Type B pancreatic cell (in vitro differentiated cells): ENCODE results near the gene ADISSP. TPM values are rescaled to one million over a fixed set of nuclear protein-coding genes. Genes with fewer than 3 reads are reported as not detected.

ENCODE experiments used
- DNase-seq: peaks from one replicate; pipeline ENCODE4 v3.0.0; 2021; ENCODE audit warnings: mixed read lengths; ENCODE audit not compliant: unreplicated experiment; ENCODE audit errors: extremely low spot score
- H3K27ac Mint-ChIP-seq: 2 replicates; pipeline ENCODE4 v1.8.0; 2021; ENCODE audit warnings: mild to moderate bottlenecking, mixed read lengths
- H3K27me3 Mint-ChIP-seq: 2 replicates; pipeline ENCODE4 v1.8.0; 2021; ENCODE audit warnings: mixed read lengths
- H3K36me3 Mint-ChIP-seq: 2 replicates; pipeline ENCODE4 v1.8.0; 2021; ENCODE audit warnings: mixed read lengths
- H3K4me1 Mint-ChIP-seq: one replicate; pipeline ENCODE4 v1.8.0; 2021; ENCODE audit warnings: mixed read lengths; ENCODE audit not compliant: unreplicated experiment
- H3K4me3 Mint-ChIP-seq: 2 replicates; pipeline ENCODE4 v1.8.0; 2021; ENCODE audit warnings: mild to moderate bottlenecking, mixed read lengths
- H3K9me3 Mint-ChIP-seq: 2 replicates; pipeline ENCODE4 v1.8.0; 2021; ENCODE audit warnings: mixed read lengths
- total RNA-seq: library from RNA; stranded (reverse); gene quantifications from 2 replicates; pipeline ENCODE4 v1.2.1, GENCODE V29; 2021; ENCODE audit warnings: low replicate concordance
- TF ChIP-seq, protein P1 (sequence below): fragments of 200-600 bp; sonication (generic); conservative IDR thresholded peaks from 2 replicates; pipeline ENCODE4 v1.5.0; 2021; ENCODE audit warnings: antibody characterized with exemption, mild to moderate bottlenecking

The ADISSP gene
- total RNA-seq, 1 donor from 2014 or later: 49.4 TPM

- Mint-ChIP-seq H3K4me3 (no peak overlapping the region), H3K27me3 (peaks cover 47% of the 10 kb centered on the region), H3K9me3 (no peaks in the 10 kb centered on the region), H3K36me3 (no peaks in the 10 kb centered on the region), H3K27ac (no peak overlapping the region), H3K4me1 (peaks cover 3% of the 10 kb centered on the region)
- TF ChIP-seq, protein P1, sequence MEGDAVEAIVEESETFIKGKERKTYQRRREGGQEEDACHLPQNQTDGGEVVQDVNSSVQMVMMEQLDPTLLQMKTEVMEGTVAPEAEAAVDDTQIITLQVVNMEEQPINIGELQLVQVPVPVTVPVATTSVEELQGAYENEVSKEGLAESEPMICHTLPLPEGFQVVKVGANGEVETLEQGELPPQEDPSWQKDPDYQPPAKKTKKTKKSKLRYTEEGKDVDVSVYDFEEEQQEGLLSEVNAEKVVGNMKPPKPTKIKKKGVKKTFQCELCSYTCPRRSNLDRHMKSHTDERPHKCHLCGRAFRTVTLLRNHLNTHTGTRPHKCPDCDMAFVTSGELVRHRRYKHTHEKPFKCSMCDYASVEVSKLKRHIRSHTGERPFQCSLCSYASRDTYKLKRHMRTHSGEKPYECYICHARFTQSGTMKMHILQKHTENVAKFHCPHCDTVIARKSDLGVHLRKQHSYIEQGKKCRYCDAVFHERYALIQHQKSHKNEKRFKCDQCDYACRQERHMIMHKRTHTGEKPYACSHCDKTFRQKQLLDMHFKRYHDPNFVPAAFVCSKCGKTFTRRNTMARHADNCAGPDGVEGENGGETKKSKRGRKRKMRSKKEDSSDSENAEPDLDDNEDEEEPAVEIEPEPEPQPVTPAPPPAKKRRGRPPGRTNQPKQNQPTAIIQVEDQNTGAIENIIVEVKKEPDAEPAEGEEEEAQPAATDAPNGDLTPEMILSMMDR: peak; percentile 52
- DNase-seq: no peak
Observed at GRCh38 chr20:3751305-3751674, 16.3 kb downstream of the ADISSP start.

- H3K27me3 Mint-ChIP-seq: peaks cover 58% of the 10 kb centered on the region
- H3K4me3 Mint-ChIP-seq: peak overlapping the region; percentile 61
- H3K4me1 Mint-ChIP-seq: peaks cover 3% of the 10 kb centered on the region
- H3K27ac Mint-ChIP-seq: no peak overlapping the region
- DNase-seq: no peak
- no peaks in the 10 kb centered on the region for H3K9me3 Mint-ChIP-seq
- TF ChIP-seq, protein P1: peak; percentile 93
- H3K36me3 Mint-ChIP-seq: no peaks in the 10 kb centered on the region
Observed at GRCh38 chr20:3749689-3750531, 17.6 kb downstream of the ADISSP start.

GRCh38 chr20:3749087-3749688, 18.4 kb downstream of the ADISSP start:
- H3K27me3 Mint-ChIP-seq: peaks cover 65% of the 10 kb centered on the region
- H3K4me1 Mint-ChIP-seq: peaks cover 3% of the 10 kb centered on the region
- no peak overlapping the region for H3K27ac Mint-ChIP-seq
- no peak overlapping the region for H3K4me3 Mint-ChIP-seq
- no peaks in the 10 kb centered on the region for H3K9me3 Mint-ChIP-seq
- TF ChIP-seq, protein P1: no peak
- no peak for DNase-seq
- H3K36me3 Mint-ChIP-seq: no peaks in the 10 kb centered on the region

GRCh38 chr20:3748073-3748472, 19.5 kb downstream of the ADISSP start:
- Mint-ChIP-seq H3K27me3 (peaks cover 71% of the 10 kb centered on the region), H3K9me3 (no peaks in the 10 kb centered on the region)

GRCh38 chr20:3747471-3747870, 20.1 kb downstream of the ADISSP start:
- Mint-ChIP-seq H3K4me1 (no peaks in the 10 kb centered on the region), H3K4me3 (no peak overlapping the region), H3K27ac (no peak overlapping the region), H3K27me3 (peaks cover 66% of the 10 kb centered on the region), H3K9me3 (no peaks in the 10 kb centered on the region), H3K36me3 (no peaks in the 10 kb centered on the region)
- TF ChIP-seq, protein P1: no peak
- DNase-seq: no peak

More at GRCh38 chr20:3748073-3748472, 19.5 kb downstream of the ADISSP start:
- Mint-ChIP-seq H3K27ac (no peak overlapping the region), H3K4me3 (no peak overlapping the region), H3K4me1 (peaks cover under 1% of the 10 kb centered on the region), H3K36me3 (no peaks in the 10 kb centered on the region)
- TF ChIP-seq, protein P1: no peak
- no peak for DNase-seq
